ENCODE results near the gene TRANK1. TPM values are rescaled to one million over a fixed set of nuclear protein-coding genes. Genes with fewer than 3 reads are reported as not detected.

Gene TRANK1
- polyA plus RNA-seq, 1 donor from 2014 or later, result 11.6 TPM

DNA sequence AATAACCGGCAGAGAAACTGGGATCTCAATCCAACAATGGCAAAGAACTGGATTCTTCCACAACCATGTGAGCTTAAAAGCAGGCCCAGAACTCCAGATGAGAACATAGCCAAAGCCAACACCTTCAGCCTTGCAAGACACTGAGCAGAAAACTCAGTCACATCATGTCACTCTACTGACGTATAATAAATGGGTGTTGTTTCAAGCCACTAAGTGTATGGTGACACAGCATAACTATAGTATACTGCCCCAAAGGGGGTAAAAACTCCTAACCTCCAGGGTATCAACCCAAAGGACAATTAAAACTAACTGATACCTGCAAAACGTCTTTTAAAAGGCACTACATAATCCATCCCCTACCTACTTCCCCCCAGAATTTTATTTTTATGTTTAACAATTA is 69.5 kb downstream of the TRANK1 start:
- Histone ChIP-seq H3K9me3 (ENCODE audit: low read length) (no peaks in the 10 kb centered on the region), H3K79me2 (replicated peaks; ENCODE audit: insufficient read depth, low read length) (no peaks in the 10 kb centered on the region), H3K4me2 (ENCODE audit: low read length) (peak overlapping the region; percentile 49), H3K9ac (ENCODE audit: low read length) (peak overlapping the region; percentile 65), H3K27ac (ENCODE audit: low read length) (peak overlapping the region; percentile 86), H3F3A (ENCODE audit: insufficient read depth, low read length, poor library complexity, severe bottlenecking) (no peaks in the 10 kb centered on the region), H3K36me3 (ENCODE audit: insufficient read depth, low read length) (no peaks in the 10 kb centered on the region), H3K27me3 (ENCODE audit: insufficient read depth, low read depth, low read length) (no peaks in the 10 kb centered on the region), H4K20me1 (ENCODE audit: insufficient read depth) (no peaks in the 10 kb centered on the region), H2AFZ (ENCODE audit: low read depth, low read length) (no peak overlapping the region), H3K9me2 (ENCODE audit: insufficient read depth, low read length) (no peaks in the 10 kb centered on the region), H3K4me3 (ENCODE audit: low read length) (peak overlapping the region; percentile 68)
- TF ChIP-seq SMC3 (conservative IDR thresholded peaks at IDR 0.05; ENCODE audit: poor library complexity), result no peak
- TF ChIP-seq TAF1 (IDR thresholded peaks at IDR 0.05; ENCODE audit: low read depth), result no peak
- TF ChIP-seq MXI1 (conservative IDR thresholded peaks at IDR 0.05; ENCODE audit: poor library complexity, severe bottlenecking), result no peak
- TF ChIP-seq, protein P1, sequence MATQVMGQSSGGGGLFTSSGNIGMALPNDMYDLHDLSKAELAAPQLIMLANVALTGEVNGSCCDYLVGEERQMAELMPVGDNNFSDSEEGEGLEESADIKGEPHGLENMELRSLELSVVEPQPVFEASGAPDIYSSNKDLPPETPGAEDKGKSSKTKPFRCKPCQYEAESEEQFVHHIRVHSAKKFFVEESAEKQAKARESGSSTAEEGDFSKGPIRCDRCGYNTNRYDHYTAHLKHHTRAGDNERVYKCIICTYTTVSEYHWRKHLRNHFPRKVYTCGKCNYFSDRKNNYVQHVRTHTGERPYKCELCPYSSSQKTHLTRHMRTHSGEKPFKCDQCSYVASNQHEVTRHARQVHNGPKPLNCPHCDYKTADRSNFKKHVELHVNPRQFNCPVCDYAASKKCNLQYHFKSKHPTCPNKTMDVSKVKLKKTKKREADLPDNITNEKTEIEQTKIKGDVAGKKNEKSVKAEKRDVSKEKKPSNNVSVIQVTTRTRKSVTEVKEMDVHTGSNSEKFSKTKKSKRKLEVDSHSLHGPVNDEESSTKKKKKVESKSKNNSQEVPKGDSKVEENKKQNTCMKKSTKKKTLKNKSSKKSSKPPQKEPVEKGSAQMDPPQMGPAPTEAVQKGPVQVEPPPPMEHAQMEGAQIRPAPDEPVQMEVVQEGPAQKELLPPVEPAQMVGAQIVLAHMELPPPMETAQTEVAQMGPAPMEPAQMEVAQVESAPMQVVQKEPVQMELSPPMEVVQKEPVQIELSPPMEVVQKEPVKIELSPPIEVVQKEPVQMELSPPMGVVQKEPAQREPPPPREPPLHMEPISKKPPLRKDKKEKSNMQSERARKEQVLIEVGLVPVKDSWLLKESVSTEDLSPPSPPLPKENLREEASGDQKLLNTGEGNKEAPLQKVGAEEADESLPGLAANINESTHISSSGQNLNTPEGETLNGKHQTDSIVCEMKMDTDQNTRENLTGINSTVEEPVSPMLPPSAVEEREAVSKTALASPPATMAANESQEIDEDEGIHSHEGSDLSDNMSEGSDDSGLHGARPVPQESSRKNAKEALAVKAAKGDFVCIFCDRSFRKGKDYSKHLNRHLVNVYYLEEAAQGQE (IDR thresholded peaks at IDR 0.05; ENCODE audit: borderline replicate concordance), result no peak
- no peak for TF ChIP-seq POLR2AphosphoS5 (IDR thresholded peaks at IDR 0.05)
- TF ChIP-seq, protein P2, sequence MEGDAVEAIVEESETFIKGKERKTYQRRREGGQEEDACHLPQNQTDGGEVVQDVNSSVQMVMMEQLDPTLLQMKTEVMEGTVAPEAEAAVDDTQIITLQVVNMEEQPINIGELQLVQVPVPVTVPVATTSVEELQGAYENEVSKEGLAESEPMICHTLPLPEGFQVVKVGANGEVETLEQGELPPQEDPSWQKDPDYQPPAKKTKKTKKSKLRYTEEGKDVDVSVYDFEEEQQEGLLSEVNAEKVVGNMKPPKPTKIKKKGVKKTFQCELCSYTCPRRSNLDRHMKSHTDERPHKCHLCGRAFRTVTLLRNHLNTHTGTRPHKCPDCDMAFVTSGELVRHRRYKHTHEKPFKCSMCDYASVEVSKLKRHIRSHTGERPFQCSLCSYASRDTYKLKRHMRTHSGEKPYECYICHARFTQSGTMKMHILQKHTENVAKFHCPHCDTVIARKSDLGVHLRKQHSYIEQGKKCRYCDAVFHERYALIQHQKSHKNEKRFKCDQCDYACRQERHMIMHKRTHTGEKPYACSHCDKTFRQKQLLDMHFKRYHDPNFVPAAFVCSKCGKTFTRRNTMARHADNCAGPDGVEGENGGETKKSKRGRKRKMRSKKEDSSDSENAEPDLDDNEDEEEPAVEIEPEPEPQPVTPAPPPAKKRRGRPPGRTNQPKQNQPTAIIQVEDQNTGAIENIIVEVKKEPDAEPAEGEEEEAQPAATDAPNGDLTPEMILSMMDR (IDR thresholded peaks at IDR 0.05; ENCODE audit: poor library complexity, severe bottlenecking), result no peak
- no peak for TF ChIP-seq EP300 (conservative IDR thresholded peaks at IDR 0.05; ENCODE audit: poor library complexity, severe bottlenecking)
- TF ChIP-seq EZH2 (IDR thresholded peaks at IDR 0.05; ENCODE audit: borderline replicate concordance, insufficient read depth, low read length, poor library complexity, severe bottlenecking), result no peak
- no peak for TF ChIP-seq RAD21 (conservative IDR thresholded peaks at IDR 0.05)

DNA sequence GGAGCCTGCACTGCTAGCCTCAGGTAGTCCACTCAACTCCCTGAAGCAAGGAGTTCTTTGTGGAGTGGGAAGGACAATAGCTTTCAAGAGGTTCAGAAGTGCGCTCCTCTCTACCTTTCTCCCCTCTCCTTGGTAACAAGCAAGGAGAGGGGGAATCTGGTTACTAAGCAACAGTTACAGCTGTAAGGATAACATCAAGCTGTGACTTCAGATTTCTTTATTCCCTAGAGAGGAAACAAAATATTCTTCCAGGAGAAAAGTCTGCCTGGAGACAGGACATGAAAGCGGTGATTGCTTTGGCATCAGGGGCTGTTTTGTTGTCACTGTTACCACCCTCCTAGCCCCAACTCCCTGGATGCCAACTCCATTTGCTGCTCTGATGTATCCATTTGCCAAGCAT is 70.4 kb downstream of the TRANK1 start:
- Histone ChIP-seq H3K27me3 (ENCODE audit: insufficient read depth, low read depth, low read length) (no peaks in the 10 kb centered on the region), H3K79me2 (replicated peaks; ENCODE audit: insufficient read depth, low read length) (no peaks in the 10 kb centered on the region), H3K27ac (ENCODE audit: low read length) (peak overlapping the region; percentile 86), H3K9ac (ENCODE audit: low read length) (peak overlapping the region; percentile 65), H4K20me1 (ENCODE audit: insufficient read depth) (no peaks in the 10 kb centered on the region), H3F3A (ENCODE audit: insufficient read depth, low read length, poor library complexity, severe bottlenecking) (no peaks in the 10 kb centered on the region), H2AFZ (ENCODE audit: low read depth, low read length) (peak overlapping the region; percentile 70), H3K36me3 (ENCODE audit: insufficient read depth, low read length) (no peaks in the 10 kb centered on the region), H3K9me2 (ENCODE audit: insufficient read depth, low read length) (no peaks in the 10 kb centered on the region), H3K4me3 (ENCODE audit: low read length) (peak overlapping the region; percentile 68), H3K4me2 (ENCODE audit: low read length) (peak overlapping the region; percentile 49), H3K9me3 (ENCODE audit: low read length) (no peaks in the 10 kb centered on the region)
- TF ChIP-seq RAD21 (conservative IDR thresholded peaks at IDR 0.05) (peak; percentile 23), EP300 (conservative IDR thresholded peaks at IDR 0.05; ENCODE audit: poor library complexity, severe bottlenecking) (peak; percentile 86), TAF1 (IDR thresholded peaks at IDR 0.05; ENCODE audit: low read depth) (no peak), SMC3 (conservative IDR thresholded peaks at IDR 0.05; ENCODE audit: poor library complexity) (no peak), POLR2AphosphoS5 (IDR thresholded peaks at IDR 0.05) (peak; percentile 73), EZH2 (IDR thresholded peaks at IDR 0.05; ENCODE audit: borderline replicate concordance, insufficient read depth, low read length, poor library complexity, severe bottlenecking) (no peak), MXI1 (conservative IDR thresholded peaks at IDR 0.05; ENCODE audit: poor library complexity, severe bottlenecking) (peak; percentile 32)
- TF ChIP-seq, protein P2 (IDR thresholded peaks at IDR 0.05; ENCODE audit: poor library complexity, severe bottlenecking), result no peak
- TF ChIP-seq, protein P1 (IDR thresholded peaks at IDR 0.05; ENCODE audit: borderline replicate concordance), result peak; percentile 36
